Tibial artery (tissue), 4 donors: ENCODE measurements around the gene CNR2.
A peak's percentile ranks its signal among the peaks of the same experiment; 100 is the strongest.
"Not testable (repeated sequence)": the region's sequence is repeated elsewhere in the genome, so short reads cannot be mapped to it uniquely, and the experiment has no call there.

Experiments used
- DNase-seq, 2 donors: peaks; one replicate each; pipeline ENCODE4 v3.0.0-alpha.2; 2019
- H3K27ac ChIP-seq, 2 donors: fragments of 200-600 bp; sonication (generic) in 1 of 2; 1 replicate in 1 of 2; 2 replicates in 1 of 2; pipeline ENCODE4 v1.5.1; 2018 to 2019; ENCODE audit warnings: mild to moderate bottlenecking in 1 of 2
- H3K27me3 ChIP-seq, 2 donors: fragments of 200-600 bp; sonication (generic) in 1 of 2; one replicate each; pipeline versions ENCODE4 v1.5.1 to v1.6.0; 2016 to 2019
- H3K36me3 ChIP-seq, 3 donors: fragments of 200-600 bp; sonication (generic) in 2 of 3; one replicate each; pipeline ENCODE4 v1.5.1; 2016 to 2019; ENCODE audit warnings: mild to moderate bottlenecking in 2 of 3
- H3K4me1 ChIP-seq, 4 donors: fragments of 200-600 bp; sonication (generic) in 2 of 4; 1 replicate in 3 of 4; 2 replicates in 1 of 4; pipeline ENCODE4 v1.5.1; 2016 to 2019
- H3K4me3 ChIP-seq, 2 donors: fragments of 200-600 bp; sonication (generic) in 1 of 2; 1 replicate in 1 of 2; 2 replicates in 1 of 2; pipeline ENCODE4 v1.5.1; 2018 to 2019; ENCODE audit warnings: mild to moderate bottlenecking in 2 of 2
- H3K9me3 ChIP-seq, 3 donors: fragments of 200-600 bp; sonication (generic) in 1 of 3; one replicate each; pipeline ENCODE4 v1.5.1; 2016 to 2019
- CTCF ChIP-seq, 2 experiments: fragments of 200-600 bp in 1 of 2; fragments of 450-650 bp in 1 of 2; IDR thresholded peaks; one replicate each; pipeline ENCODE4 v1.5.1; 2017 to 2019; ENCODE audit warnings: antibody characterized with exemption in 2 of 2, mild to moderate bottlenecking in 1 of 2, moderate library complexity in 1 of 2
- intact Hi-C: fragments of 100-400 bp; cut with DNase I; formaldehyde crosslinking; loops from one replicate; pipeline ENCODE4 v1.15.0; 2023; ENCODE audit warnings: low total_unique reads

Gene CNR2

GRCh38 chr1:23836037-23836436 is 77.1 kb downstream of the CNR2 start:
- Histone ChIP-seq H3K4me3 (no peak overlapping the region), H3K27ac (no peak overlapping the region), H3K9me3 (no peaks in the 10 kb centered on the region), H3K27me3 (no peaks in the 10 kb centered on the region), H3K36me3 (no peaks in the 10 kb centered on the region), H3K4me1 (peaks cover 0 to 13% (median 8%) of the 10 kb centered on the region in 4 donors)
- intact Hi-C loops: no loop called here
- DNase-seq: no peak
- TF ChIP-seq CTCF (IDR thresholded peaks at IDR 0.05): no peak

GRCh38 chr1:23834156-23834555 is 79.0 kb downstream of the CNR2 start:
- DNase-seq, H3K9me3 ChIP-seq, H3K27me3 ChIP-seq, H3K36me3 ChIP-seq, H3K4me3 ChIP-seq, H3K27ac ChIP-seq, intact Hi-C loops: not testable (repeated sequence)
- peaks cover 0 to 13% (median 8%) of the 10 kb centered on the region in 4 donors for H3K4me1 ChIP-seq

- H3K27ac ChIP-seq: no peak overlapping the region
- H3K4me1 ChIP-seq: peaks cover 0 to 11% (median 9%) of the 10 kb centered on the region in 4 donors
- no peak overlapping the region for H3K4me3 ChIP-seq
- intact Hi-C loops: no loop called here
- H3K9me3 ChIP-seq: no peaks in the 10 kb centered on the region
- no peak for TF ChIP-seq CTCF (IDR thresholded peaks at IDR 0.05)
- H3K27me3 ChIP-seq: no peaks in the 10 kb centered on the region
- DNase-seq: no peak
- H3K36me3 ChIP-seq: no peaks in the 10 kb centered on the region
These were observed 85.4 kb downstream of the CNR2 start for GRCh38 chr1:23827717-23828116.

- intact Hi-C loops, H3K9me3 ChIP-seq, H3K27me3 ChIP-seq, H3K36me3 ChIP-seq, H3K4me3 ChIP-seq, H3K27ac ChIP-seq, DNase-seq: not testable (repeated sequence)
- peaks cover 0 to 11% (median 9%) of the 10 kb centered on the region in 4 donors for H3K4me1 ChIP-seq
These were observed 86.6 kb downstream of the CNR2 start for GRCh38 chr1:23826590-23826989.

GRCh38 chr1:23825762-23826522 is 87.2 kb downstream of the CNR2 start:
- peaks cover 0 to 11% (median 9%) of the 10 kb centered on the region in 4 donors for H3K4me1 ChIP-seq
- no peaks in the 10 kb centered on the region for H3K36me3 ChIP-seq
- DNase-seq: no peak
- H3K9me3 ChIP-seq: no peaks in the 10 kb centered on the region
- no peak for TF ChIP-seq CTCF (IDR thresholded peaks at IDR 0.05)
- no peaks in the 10 kb centered on the region for H3K27me3 ChIP-seq
- peak overlapping the region; percentile 87 to 90 for H3K4me3 ChIP-seq
- intact Hi-C loops: no loop called here
- H3K27ac ChIP-seq: peak overlapping the region; percentile 93 to 95

GRCh38 chr1:23825076-23825761 is 87.9 kb downstream of the CNR2 start, which contains the start of gene HMGCL:
Gene HMGCL, minus strand, starts transcription at chr1:23825429. Its CDS starts 14 bp downstream, at chr1:23825415.
- H3K4me1 ChIP-seq: peaks cover 0 to 11% (median 9%) of the 10 kb centered on the region in 4 donors
- peak; percentile 92 to 95 for DNase-seq
- H3K36me3 ChIP-seq: peaks cover 0 to 5% (median 0%) of the 10 kb centered on the region in 3 donors
- H3K27ac ChIP-seq: peak within 1 kb of the TSS; percentile 93 to 95
- peak in 1 of 2 experiments; percentile 4 for TF ChIP-seq CTCF (IDR thresholded peaks at IDR 0.05)
- no peaks in the 10 kb centered on the region for H3K9me3 ChIP-seq
- intact Hi-C loops: no loop called here
- peak within 1 kb of the TSS; percentile 87 to 90 for H3K4me3 ChIP-seq
- H3K27me3 ChIP-seq: no peaks in the 10 kb centered on the region
